G401 (cell line): ENCODE data around the gene CDR2. TPM values are rescaled to one million over a fixed set of nuclear protein-coding genes. Genes with fewer than 3 reads are reported as not detected.

Experiments used
- total RNA-seq: library from RNA; depleted of rRNA; stranded (reverse); fragments of >200 nt; shearing (Covaris generic); gene quantifications from 2 replicates; pipeline ENCODE4 v1.2.3, GENCODE V29; 2014; rRNA removed

Gene CDR2
- total RNA-seq, 1 experiment from 2014 or later, result 22.6 TPM

Other genes with a start within 250 kb of the CDR2 start
- gene SDR42E2, start 212.1 kb downstream of the CDR2 start, total RNA-seq, result not detected in 2 replicates
- 18.6 and 22.0 TPM in 2 replicates for gene EEF2K, start 168.3 kb downstream of the CDR2 start, total RNA-seq
- 37.7 and 54.2 TPM in 2 replicates for gene POLR3E, start 77.2 kb downstream of the CDR2 start, total RNA-seq
- 10.7 and 19.4 TPM in 2 replicates for gene NPIPB5, start 136.3 kb upstream of the CDR2 start, total RNA-seq